Epithelial cell of proximal tubule (primary cell): Measurements from ENCODE around the gene OR7C2. TPM values are rescaled to one million over a fixed set of nuclear protein-coding genes. Genes with fewer than 3 reads are reported as not detected.

ENCODE experiments used
- DNase-seq: peaks from one replicate; pipeline ENCODE4 v3.0.0-alpha.2; 2011; ENCODE audit warnings: low read depth
- H3K4me3 ChIP-seq: 2 replicates; pipeline ENCODE4 v1.5.1; 2011; ENCODE audit warnings: low read depth, mild to moderate bottlenecking, low read length
- total RNA-seq: library from RNA; depleted of rRNA; stranded (reverse); fragments of >200 nt; gene quantifications from 2 replicates; pipeline ENCODE4 v1.2.3, GENCODE V29; 2015
- TF ChIP-seq, protein P1 (sequence below): conservative IDR thresholded peaks from 2 replicates; pipeline ENCODE4 v1.5.1; 2012; ENCODE audit warnings: low read depth, mild to moderate bottlenecking, low read length

The OR7C2 gene
- total RNA-seq, 1 donor from 2014 or later = not detected

DNA sequence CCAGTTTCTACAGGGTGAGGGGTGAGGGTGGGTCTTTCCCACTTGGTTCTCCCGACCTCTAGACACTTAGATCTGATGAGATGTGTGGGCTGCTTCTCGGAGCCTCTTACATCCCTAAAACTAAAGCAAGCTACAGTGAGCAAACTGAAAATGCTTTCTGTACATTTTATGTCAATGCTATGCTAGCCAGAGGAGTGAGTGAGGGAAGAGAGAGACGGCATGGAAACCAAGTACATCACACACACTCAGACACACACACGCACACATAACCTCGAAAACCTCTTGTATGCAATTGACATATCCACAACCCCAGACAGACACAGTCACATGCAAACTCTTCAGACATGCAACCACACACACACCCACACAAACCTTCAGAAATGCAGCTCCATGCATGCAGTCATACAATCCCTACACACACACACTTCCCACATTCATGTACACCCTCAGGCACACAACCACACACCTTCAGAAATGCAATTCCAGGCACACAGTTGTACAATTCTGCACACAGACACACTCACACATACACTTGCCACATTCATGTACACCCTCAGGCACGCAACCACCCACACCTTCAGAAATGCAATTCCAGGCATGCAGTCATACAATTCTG lies 37.0 kb downstream of the OR7C2 start:
- TF ChIP-seq, protein P1, sequence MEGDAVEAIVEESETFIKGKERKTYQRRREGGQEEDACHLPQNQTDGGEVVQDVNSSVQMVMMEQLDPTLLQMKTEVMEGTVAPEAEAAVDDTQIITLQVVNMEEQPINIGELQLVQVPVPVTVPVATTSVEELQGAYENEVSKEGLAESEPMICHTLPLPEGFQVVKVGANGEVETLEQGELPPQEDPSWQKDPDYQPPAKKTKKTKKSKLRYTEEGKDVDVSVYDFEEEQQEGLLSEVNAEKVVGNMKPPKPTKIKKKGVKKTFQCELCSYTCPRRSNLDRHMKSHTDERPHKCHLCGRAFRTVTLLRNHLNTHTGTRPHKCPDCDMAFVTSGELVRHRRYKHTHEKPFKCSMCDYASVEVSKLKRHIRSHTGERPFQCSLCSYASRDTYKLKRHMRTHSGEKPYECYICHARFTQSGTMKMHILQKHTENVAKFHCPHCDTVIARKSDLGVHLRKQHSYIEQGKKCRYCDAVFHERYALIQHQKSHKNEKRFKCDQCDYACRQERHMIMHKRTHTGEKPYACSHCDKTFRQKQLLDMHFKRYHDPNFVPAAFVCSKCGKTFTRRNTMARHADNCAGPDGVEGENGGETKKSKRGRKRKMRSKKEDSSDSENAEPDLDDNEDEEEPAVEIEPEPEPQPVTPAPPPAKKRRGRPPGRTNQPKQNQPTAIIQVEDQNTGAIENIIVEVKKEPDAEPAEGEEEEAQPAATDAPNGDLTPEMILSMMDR = no peak
- DNase-seq = no peak
- no peak overlapping the region for H3K4me3 ChIP-seq

DNA sequence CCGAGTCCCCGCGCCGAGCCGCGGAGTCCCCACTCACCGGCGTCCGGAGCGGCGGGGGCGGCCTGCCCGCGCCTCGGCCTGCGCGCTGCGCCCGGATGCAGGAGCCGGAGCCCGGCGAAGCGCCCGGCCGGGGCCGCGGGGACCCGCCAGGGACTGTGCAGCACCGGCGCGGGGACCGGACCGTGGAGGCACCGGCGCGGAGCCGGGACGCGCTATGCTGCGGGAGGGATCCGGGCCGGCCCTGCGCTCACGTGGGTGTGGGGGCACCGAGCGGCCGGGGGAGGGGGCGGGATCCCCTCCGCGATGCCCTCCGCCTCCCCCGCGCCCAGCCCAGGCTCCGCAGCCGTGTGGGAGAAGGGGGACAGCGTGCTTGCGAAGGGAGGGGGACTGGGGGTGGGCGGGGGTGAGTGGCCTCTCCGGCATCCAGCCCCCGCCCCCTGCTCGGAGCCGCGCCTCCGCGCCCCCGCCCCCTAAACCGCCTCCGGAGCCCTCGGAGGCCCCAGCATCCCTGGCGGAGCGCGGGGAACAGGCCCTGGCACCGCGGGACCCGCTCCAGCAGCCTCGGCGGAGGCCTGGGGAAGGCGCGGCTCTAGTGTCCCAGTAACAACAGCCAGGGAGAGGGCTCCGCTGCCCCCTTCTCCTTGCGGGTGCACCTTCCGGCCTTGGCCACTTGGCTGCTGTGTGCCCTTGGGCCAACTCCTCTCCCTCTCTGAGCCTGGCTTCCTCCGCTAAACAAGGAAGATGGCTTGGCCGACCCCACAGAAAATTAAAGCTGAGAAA lies 38.4 kb downstream of the OR7C2 start, which contains the start of gene SLC1A6:
Gene SLC1A6, minus strand, starts transcription at position 389 of the 780 bp plus-strand sequence. CDS start 6,954 bp downstream, outside the sequence.
- H3K4me3 ChIP-seq = no peak within 1 kb of the TSS
- DNase-seq = no peak
- TF ChIP-seq, protein P1 = no peak

DNA sequence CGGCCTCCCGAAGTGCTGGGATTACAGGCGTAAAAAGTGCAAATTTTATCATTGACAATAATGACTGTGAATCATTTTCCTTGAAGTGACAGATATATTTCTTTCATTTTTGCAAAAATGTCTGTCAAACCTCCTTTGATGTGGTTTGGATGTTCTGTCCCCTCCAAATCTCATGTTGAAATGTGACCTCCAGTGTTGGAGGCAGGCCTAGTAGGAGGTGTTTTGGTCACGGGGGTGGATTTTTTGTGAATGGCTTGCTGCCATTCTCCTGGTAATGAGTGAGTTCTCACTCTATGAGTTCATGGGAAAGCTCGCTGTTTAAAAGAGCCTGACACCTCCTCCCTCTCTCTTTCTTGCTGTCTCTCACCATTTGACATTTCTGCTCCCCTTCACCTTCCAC lies 43.8 kb downstream of the OR7C2 start:
- H3K4me3 ChIP-seq = no peak overlapping the region
- no peak for DNase-seq
- TF ChIP-seq, protein P1 = no peak

Other genes with a start within 250 kb of the OR7C2 start
- gene ADGRE2, start 162.9 kb upstream of the OR7C2 start, total RNA-seq = under 0.01 and 0.12 TPM in 2 replicates
- gene OR7A5, start 106.3 kb upstream of the OR7C2 start, total RNA-seq = not detected in 2 replicates
- gene OR7C1, start 106.3 kb upstream of the OR7C2 start, total RNA-seq = not detected in 2 replicates
- gene OR7A10, start 92.6 kb upstream of the OR7C2 start, total RNA-seq = not detected in 2 replicates
- not detected in 2 replicates for gene OR7A17, start 55.4 kb upstream of the OR7C2 start, total RNA-seq
- gene SLC1A6, start 38.4 kb downstream of the OR7C2 start, total RNA-seq = not detected in 2 replicates
- not detected in 2 replicates for gene CASP14, start 108.0 kb downstream of the OR7C2 start, total RNA-seq
- not detected in 2 replicates for gene OR1I1, start 140.7 kb downstream of the OR7C2 start, total RNA-seq
- gene SYDE1, start 165.9 kb downstream of the OR7C2 start, total RNA-seq = 31.7 and 37.1 TPM in 2 replicates